ENCODE measurements around the gene TRAF1. TPM values are rescaled to one million over a fixed set of nuclear protein-coding genes. Genes with fewer than 3 reads are reported as not detected.

Gene TRAF1
- total RNA-seq, 4 donors from 2014 or later = 3.3 to 14.0 (median 8.8) TPM

- Histone ChIP-seq H3K27ac (peak overlapping the region in 1 of 4 donors; percentile 90), H3K36me3 (peaks cover 0 to 13% (median 0%) of the 10 kb centered on the region in 3 donors)
- no peak for TF ChIP-seq POLR2A (IDR thresholded peaks at IDR 0.05)
- no peak for TF ChIP-seq CTCF (IDR thresholded peaks at IDR 0.05)
Measured at GRCh38 chr9:120870206-120870605, 56.4 kb downstream of the TRAF1 start.

GRCh38 chr9:120869726-120870125 lies 56.9 kb downstream of the TRAF1 start:
- Histone ChIP-seq H3K4me1 (peaks cover 0 to 10% (median 5%) of the 10 kb centered on the region in 4 donors), H3K27me3 (no peaks in the 10 kb centered on the region), H3K27ac (peak overlapping the region; percentile 76 to 90 (median 88)), H3K4me3 (no peak overlapping the region), H3K36me3 (peaks cover 0 to 15% (median 0%) of the 10 kb centered on the region in 3 donors), H3K9me3 (no peaks in the 10 kb centered on the region)
- no peak for DNase-seq
- TF ChIP-seq POLR2A (IDR thresholded peaks at IDR 0.05) (no peak), CTCF (IDR thresholded peaks at IDR 0.05) (no peak)

More at GRCh38 chr9:120870206-120870605, 56.4 kb downstream of the TRAF1 start:
- H3K4me3 ChIP-seq = no peak overlapping the region
- peaks cover 0 to 12% (median 5%) of the 10 kb centered on the region in 4 donors for H3K4me1 ChIP-seq
- DNase-seq = no peak
- H3K9me3 ChIP-seq = no peaks in the 10 kb centered on the region
- no peaks in the 10 kb centered on the region for H3K27me3 ChIP-seq

- Histone ChIP-seq H3K27ac (peak overlapping the region; percentile 76 to 90 (median 88)), H3K4me1 (peaks cover 0 to 10% (median 5%) of the 10 kb centered on the region in 4 donors), H3K36me3 (peaks cover 0 to 15% (median 0%) of the 10 kb centered on the region in 3 donors), H3K27me3 (no peaks in the 10 kb centered on the region), H3K4me3 (peak overlapping the region; percentile 45 to 71 (median 60)), H3K9me3 (no peaks in the 10 kb centered on the region)
- TF ChIP-seq CTCF (IDR thresholded peaks at IDR 0.05) = no peak
- no peak for TF ChIP-seq POLR2A (IDR thresholded peaks at IDR 0.05)
- DNase-seq = no peak
Measured at GRCh38 chr9:120869360-120869687, 57.3 kb downstream of the TRAF1 start.

GRCh38 chr9:120868676-120869359 lies 57.8 kb downstream of the TRAF1 start:
- no peaks in the 10 kb centered on the region for H3K27me3 ChIP-seq
- TF ChIP-seq POLR2A (IDR thresholded peaks at IDR 0.05) (peak; percentile 39 to 77), CTCF (IDR thresholded peaks at IDR 0.05) (peak in 5 of 6 experiments; percentile 37 to 71 (median 56))

GRCh38 chr9:120868339-120868675 lies 58.3 kb downstream of the TRAF1 start:
- Histone ChIP-seq H3K9me3 (no peaks in the 10 kb centered on the region), H3K27ac (peak overlapping the region; percentile 76 to 90 (median 88)), H3K4me3 (peak overlapping the region; percentile 45 to 71 (median 60)), H3K36me3 (peaks cover 0 to 22% (median 0%) of the 10 kb centered on the region in 3 donors), H3K27me3 (no peaks in the 10 kb centered on the region), H3K4me1 (peaks cover 0 to 8% (median 5%) of the 10 kb centered on the region in 4 donors)
- peak in 3 of 6 experiments; percentile 26 to 36 (median 27) for TF ChIP-seq CTCF (IDR thresholded peaks at IDR 0.05)
- peak in 1 of 2 donors; percentile 59 for TF ChIP-seq POLR2A (IDR thresholded peaks at IDR 0.05)
- no peak for DNase-seq

More at GRCh38 chr9:120868676-120869359, 57.8 kb downstream of the TRAF1 start:
- peaks cover 0 to 10% (median 5%) of the 10 kb centered on the region in 4 donors for H3K4me1 ChIP-seq
- H3K27ac ChIP-seq = peak overlapping the region; percentile 76 to 90 (median 88)
- peak; percentile 99 for DNase-seq
- peak overlapping the region; percentile 45 to 71 (median 60) for H3K4me3 ChIP-seq
- H3K9me3 ChIP-seq = no peaks in the 10 kb centered on the region
- peaks cover 0 to 17% (median 0%) of the 10 kb centered on the region in 3 donors for H3K36me3 ChIP-seq

Data from Peyer's patch (tissue), 4 donors.